ENCODE results near the gene PGM2L1.

The PGM2L1 gene

DNA sequence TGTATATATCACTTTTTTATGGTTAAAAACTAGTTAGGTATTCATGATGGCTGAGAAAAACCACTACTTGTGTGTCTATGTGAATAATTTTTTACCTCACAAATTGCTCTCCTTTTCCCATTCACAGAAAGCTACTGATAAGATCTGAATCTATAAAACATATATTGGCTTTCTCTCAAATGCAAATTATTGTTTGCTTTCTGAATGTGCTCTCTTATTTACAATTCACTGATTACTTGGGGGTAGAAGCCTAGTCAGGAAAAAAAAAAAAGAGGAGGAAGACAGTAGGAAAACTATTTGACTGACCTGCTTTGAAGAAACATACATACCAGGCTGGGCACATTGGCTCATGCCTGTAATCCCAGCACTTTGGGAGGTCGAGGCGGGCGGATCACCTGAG is 20.5 kb downstream of the PGM2L1 start:
- Histone ChIP-seq H3K27ac (ENCODE audit: low read length) (no peak overlapping the region), H3K4me2 (ENCODE audit: low read length) (no peak overlapping the region), H3K9me3 (ENCODE audit: insufficient read depth, low read length) (no peaks in the 10 kb centered on the region), H2AFZ (ENCODE audit: low read depth, low read length) (no peak overlapping the region), H3K79me2 (ENCODE audit: low read length) (no peaks in the 10 kb centered on the region), H3K27me3 (ENCODE audit: low read depth, low read length) (no peaks in the 10 kb centered on the region), H4K20me1 (ENCODE audit: insufficient read depth, low read length) (no peaks in the 10 kb centered on the region), H3K4me3 (ENCODE audit: low read length) (no peak overlapping the region), H3K4me1 (ENCODE audit: low read length) (no peaks in the 10 kb centered on the region), H3K9ac (ENCODE audit: low read length) (no peak overlapping the region), H3K36me3 (replicated peaks; ENCODE audit: low read depth, low read length) (no peaks in the 10 kb centered on the region)
- no peak for TF ChIP-seq EZH2phosphoT487 (IDR thresholded peaks at IDR 0.05; ENCODE audit: low read depth)
- TF ChIP-seq, protein P1, sequence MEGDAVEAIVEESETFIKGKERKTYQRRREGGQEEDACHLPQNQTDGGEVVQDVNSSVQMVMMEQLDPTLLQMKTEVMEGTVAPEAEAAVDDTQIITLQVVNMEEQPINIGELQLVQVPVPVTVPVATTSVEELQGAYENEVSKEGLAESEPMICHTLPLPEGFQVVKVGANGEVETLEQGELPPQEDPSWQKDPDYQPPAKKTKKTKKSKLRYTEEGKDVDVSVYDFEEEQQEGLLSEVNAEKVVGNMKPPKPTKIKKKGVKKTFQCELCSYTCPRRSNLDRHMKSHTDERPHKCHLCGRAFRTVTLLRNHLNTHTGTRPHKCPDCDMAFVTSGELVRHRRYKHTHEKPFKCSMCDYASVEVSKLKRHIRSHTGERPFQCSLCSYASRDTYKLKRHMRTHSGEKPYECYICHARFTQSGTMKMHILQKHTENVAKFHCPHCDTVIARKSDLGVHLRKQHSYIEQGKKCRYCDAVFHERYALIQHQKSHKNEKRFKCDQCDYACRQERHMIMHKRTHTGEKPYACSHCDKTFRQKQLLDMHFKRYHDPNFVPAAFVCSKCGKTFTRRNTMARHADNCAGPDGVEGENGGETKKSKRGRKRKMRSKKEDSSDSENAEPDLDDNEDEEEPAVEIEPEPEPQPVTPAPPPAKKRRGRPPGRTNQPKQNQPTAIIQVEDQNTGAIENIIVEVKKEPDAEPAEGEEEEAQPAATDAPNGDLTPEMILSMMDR (IDR thresholded peaks at IDR 0.05; ENCODE audit: low read depth, low read length), result no peak

DNA sequence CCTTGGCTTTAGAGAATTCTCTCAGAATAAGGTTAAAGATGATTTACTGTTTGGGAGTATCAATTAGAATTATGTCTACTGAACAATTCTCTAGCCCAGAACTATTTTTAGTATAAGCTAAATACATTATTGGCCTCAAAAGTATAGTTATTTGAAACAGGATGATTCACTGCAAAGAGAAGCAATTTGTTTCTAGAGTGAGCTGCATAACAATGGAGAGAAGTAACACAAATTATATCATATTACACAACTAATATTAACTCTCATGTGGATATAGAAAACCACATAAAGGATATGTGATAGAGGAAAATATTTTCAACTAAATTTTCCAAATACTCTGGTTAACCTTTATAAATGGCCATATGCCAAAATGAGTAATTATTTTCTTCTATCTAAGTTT is 24.9 kb downstream of the PGM2L1 start:
- Histone ChIP-seq H3K9ac (ENCODE audit: low read length) (no peak overlapping the region), H3K4me1 (ENCODE audit: low read length) (no peaks in the 10 kb centered on the region), H3K27ac (ENCODE audit: low read length) (no peak overlapping the region), H4K20me1 (ENCODE audit: insufficient read depth, low read length) (no peaks in the 10 kb centered on the region), H3K9me3 (ENCODE audit: insufficient read depth, low read length) (no peaks in the 10 kb centered on the region), H3K36me3 (replicated peaks; ENCODE audit: low read depth, low read length) (no peaks in the 10 kb centered on the region), H3K27me3 (ENCODE audit: low read depth, low read length) (no peaks in the 10 kb centered on the region), H3K4me3 (ENCODE audit: low read length) (no peak overlapping the region), H3K4me2 (ENCODE audit: low read length) (no peak overlapping the region), H2AFZ (ENCODE audit: low read depth, low read length) (no peak overlapping the region), H3K79me2 (ENCODE audit: low read length) (no peaks in the 10 kb centered on the region)
- no peak for TF ChIP-seq EZH2phosphoT487 (IDR thresholded peaks at IDR 0.05; ENCODE audit: low read depth)
- TF ChIP-seq, protein P1 (IDR thresholded peaks at IDR 0.05; ENCODE audit: low read depth, low read length), result no peak

DNA sequence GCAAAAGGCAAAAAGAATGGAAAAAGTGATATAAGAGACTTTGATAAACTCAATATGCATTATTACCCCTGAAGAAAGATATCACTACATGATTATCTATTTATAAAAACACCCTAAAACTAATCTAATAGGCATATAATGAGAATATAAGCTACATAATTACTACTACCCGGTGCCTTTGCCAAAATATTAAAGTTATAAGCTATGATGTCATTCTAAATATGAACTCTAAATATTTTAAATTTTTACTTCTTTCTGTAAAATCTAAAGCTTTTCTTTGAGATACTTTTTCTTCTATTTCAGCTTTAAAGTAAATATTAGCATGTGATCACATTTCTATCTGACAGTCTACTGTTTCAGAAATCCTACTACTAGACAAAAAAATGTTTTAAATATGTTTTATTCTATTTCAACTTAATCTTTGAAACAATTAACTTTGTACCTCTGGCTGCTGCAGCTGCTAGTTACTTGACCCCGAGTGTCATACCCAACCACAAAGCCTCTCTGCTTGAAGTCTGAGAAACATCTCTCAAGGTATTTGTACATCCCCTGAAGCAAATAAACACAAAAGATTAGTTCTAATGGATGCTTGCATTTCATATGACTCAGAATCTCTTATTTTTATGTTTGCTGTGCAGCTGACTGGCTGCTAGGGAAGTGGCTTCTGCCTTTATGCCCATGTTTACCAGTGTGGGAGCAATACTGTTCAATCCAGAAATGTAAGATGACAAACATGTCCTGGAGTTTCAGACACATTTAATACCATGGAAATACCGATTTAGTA is 26.8 kb downstream of the PGM2L1 start:
- no peak for TF ChIP-seq EZH2phosphoT487 (IDR thresholded peaks at IDR 0.05; ENCODE audit: low read depth)
- TF ChIP-seq, protein P1 (IDR thresholded peaks at IDR 0.05; ENCODE audit: low read depth, low read length), result no peak
- no peaks in the 10 kb centered on the region for H3K9me3 ChIP-seq (ENCODE audit: insufficient read depth, low read length)
- no peaks in the 10 kb centered on the region for H3K79me2 ChIP-seq (ENCODE audit: low read length)
- H3K4me2 ChIP-seq (ENCODE audit: low read length), result no peak overlapping the region
- H3K9ac ChIP-seq (ENCODE audit: low read length), result no peak overlapping the region
- H4K20me1 ChIP-seq (ENCODE audit: insufficient read depth, low read length), result no peaks in the 10 kb centered on the region
- H3K27ac ChIP-seq (ENCODE audit: low read length), result no peak overlapping the region
- H3K27me3 ChIP-seq (ENCODE audit: low read depth, low read length), result no peaks in the 10 kb centered on the region
- H3K36me3 ChIP-seq (replicated peaks; ENCODE audit: low read depth, low read length), result no peaks in the 10 kb centered on the region
- no peak overlapping the region for H3K4me3 ChIP-seq (ENCODE audit: low read length)
- H3K4me1 ChIP-seq (ENCODE audit: low read length), result no peaks in the 10 kb centered on the region
- H2AFZ ChIP-seq (ENCODE audit: low read depth, low read length), result no peak overlapping the region

DNA sequence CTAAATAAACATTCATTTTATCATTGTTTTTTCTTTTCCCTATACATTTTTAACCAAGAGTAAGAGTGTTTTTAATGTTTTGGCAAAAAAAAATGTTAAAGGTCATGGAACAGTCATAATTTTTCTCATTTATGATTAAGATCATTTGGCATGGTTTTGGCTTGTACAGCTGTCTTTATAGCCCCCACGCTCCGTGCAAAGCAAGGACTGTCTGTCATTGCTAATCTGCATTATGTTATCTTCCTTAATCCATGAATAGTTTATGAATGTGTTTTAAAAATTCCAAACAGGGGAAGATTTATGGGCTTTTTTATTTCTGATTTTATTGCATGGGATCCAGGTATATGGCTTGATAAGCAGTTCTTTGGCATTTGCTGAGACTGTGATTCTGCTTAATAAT is 28.1 kb downstream of the PGM2L1 start:
- H2AFZ ChIP-seq (ENCODE audit: low read depth, low read length), result no peak overlapping the region
- H3K4me2 ChIP-seq (ENCODE audit: low read length), result no peak overlapping the region
- H3K27ac ChIP-seq (ENCODE audit: low read length), result no peak overlapping the region
- no peaks in the 10 kb centered on the region for H3K36me3 ChIP-seq (replicated peaks; ENCODE audit: low read depth, low read length)
- H3K27me3 ChIP-seq (ENCODE audit: low read depth, low read length), result no peaks in the 10 kb centered on the region
- H4K20me1 ChIP-seq (ENCODE audit: insufficient read depth, low read length), result no peaks in the 10 kb centered on the region
- no peak overlapping the region for H3K9ac ChIP-seq (ENCODE audit: low read length)
- no peak overlapping the region for H3K4me3 ChIP-seq (ENCODE audit: low read length)
- H3K79me2 ChIP-seq (ENCODE audit: low read length), result no peaks in the 10 kb centered on the region
- TF ChIP-seq EZH2phosphoT487 (IDR thresholded peaks at IDR 0.05; ENCODE audit: low read depth), result no peak
- TF ChIP-seq, protein P1 (IDR thresholded peaks at IDR 0.05; ENCODE audit: low read depth, low read length), result no peak
- H3K4me1 ChIP-seq (ENCODE audit: low read length), result no peaks in the 10 kb centered on the region
- H3K9me3 ChIP-seq (ENCODE audit: insufficient read depth, low read length), result no peaks in the 10 kb centered on the region
